GF-D8 (cell line): ENCODE measurements around the gene ERP27.

ENCODE experiments used
- DNase-seq: peaks from one replicate; lab custom pipeline; 2025; lab: John Stamatoyannopoulos, UW

ERP27 gene

DNA sequence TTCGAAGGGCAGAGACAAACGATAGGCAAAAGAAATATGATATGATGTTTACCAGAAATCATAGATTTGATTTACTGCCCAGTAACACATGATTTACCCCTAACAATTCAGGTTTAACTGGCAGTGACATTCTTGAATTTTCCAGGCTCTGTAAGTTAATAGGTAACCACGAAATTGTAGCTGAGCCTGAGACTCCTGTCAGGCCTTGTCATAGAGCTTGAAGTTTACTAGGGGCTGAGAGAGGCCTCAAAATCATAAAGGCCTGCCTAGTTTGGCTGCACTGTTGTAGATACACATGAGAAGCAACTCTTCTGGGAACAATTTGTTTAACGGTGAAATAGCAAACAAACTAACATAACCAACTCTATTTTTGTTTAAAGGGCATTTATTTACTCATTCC is 3.3 kb downstream of the ERP27 start:
- no peak for DNase-seq

DNA sequence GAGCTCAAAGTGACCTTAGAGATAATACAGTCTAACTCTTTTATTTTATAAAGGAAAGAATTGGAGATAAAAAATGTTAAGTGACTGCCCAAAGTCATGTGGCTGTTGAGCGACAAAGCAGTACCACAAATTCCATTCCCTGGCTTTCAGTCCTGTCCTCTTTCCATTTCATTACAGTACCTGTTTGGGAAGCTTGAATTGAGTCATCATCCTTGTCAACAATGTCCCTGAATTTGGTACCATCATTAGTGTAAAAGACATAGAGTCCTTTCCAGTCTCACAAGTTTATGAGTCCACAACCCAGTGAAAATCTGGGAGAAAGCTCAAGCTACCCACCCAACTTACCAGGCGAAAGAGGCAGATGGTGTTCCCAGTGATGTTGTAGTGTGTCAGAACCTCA is 3.8 kb downstream of the ERP27 start:
- no peak for DNase-seq

DNA sequence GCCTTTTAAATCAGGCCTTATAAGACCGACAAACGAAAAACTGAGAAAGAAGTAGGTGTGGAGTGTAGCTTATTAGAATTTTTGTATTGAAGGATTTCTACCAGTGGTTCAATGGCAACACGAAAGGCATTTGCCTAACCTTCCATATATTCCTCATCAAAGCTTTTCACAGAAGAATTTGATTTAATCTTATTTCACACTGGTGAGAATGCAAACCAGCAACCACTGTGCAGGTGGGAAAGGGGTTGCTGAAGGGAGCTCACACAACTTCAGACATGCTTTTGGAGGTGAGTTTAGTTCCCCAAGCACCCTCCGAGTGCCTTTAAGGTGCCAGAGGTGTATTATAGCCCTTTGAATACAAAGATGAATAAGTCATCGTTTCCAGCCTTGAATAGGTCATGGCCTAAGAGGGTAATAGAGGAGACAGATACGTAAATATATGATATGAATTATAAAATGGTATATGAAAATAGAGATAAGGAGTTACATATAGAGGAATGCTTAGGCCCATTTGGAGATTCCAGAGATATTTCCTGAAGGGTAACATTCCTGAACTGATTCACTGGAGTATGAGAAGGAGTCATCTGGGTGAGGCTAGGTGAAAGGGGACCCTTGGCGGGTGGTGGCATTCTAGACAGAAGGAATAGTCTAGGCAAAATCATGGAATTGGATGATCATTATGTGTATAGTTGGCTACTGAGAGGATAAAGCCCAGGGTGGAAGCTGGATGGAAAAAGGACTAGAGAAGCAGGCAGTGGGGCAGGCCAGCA is 6.4 kb downstream of the ERP27 start:
- DNase-seq: no peak

DNA sequence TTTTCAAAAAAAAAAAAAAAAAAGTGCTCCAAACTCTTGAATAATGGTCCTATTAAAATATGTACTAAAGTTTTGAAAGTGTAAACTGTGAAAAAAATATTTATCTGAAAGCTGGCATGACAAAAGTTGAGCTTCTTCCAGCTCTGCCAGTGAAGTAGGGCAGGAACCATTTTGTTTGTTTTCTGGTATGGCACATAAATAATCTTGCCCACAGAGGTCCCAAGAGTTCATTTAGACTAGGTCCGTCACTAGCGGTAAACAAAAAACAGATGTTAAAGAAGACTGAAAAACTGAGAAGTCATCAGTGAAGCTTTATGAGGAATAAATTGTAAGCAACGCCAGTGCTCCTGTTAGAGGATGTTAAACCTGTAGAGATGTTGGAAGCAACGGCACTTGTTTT is 7.0 kb downstream of the ERP27 start:
- DNase-seq: no peak

DNA sequence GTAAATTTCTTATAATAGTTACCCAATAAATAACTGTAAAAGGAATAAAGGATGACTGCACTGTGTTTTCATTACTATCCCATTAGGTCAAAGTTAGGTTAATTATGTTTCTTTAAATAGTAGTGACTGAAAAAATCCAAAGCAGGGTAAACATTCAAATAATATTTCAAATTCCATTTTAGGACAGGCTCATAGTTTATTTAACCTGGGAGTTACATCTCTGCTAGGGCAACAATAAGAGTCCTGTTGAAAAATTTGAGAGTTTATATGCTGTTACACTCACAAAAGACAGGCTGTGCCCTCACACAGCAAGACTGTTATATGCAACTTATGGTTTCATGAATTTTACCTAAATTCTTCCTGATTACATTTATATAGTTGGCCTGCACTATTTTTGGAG is 8.0 kb downstream of the ERP27 start:
- DNase-seq: no peak

DNA sequence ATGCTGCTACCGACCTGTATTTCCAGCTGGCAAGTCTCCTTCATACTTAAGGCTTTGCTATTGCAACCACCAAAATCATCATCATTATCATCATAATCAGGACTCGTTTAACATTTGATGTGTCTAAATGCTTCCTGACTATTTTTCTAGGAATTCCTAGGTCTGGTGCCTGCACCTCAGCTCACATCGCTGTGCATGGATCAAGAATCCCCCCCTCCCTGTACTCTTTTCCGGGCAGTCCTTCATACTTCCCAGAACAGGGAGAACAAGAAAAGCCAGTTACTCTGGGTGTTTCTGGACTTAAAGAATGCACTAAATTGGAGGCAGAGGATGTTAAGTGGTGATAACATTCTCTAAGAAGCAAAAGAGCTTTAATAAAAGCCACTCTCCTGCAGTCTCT is 9.4 kb downstream of the ERP27 start:
- no peak for DNase-seq

DNA sequence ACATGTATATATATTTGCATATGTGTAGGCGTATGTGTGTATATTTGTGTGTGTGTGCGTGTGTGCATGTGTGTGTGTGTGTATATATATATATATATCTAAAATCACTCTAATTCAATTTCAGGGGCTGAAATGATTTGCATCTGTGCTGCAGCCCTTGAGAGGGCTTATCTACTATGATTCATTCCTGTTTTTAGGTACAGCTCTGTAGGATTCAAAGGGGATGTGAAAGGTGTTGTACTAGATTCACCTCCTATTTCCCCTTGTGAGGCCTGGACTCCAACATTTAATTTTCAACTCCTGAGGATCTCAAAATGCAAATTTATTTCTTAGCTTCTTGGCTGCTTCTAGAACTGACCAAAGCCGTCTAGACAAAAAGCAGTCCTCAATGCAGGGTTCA is 11.1 kb downstream of the ERP27 start:
- no peak for DNase-seq

DNA sequence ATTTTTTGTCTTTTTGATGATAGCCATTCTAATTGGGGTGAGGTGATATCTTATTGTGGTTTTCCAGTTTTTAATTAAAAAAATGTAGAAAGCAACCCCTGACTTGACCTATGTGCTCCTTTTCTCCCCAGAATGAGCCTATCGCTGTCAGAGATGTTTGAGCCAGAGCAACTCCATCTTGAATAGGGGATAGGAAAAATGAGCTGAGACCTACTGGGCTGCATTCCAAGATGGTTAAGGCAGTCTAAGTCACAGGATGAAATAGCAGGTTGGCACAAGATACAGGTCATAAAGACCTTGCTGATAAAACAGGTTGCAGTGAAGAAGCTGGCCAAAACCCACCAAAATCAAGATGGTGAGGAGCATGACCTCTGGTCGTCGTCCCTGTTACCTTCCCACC is 13.8 kb downstream of the ERP27 start:
- DNase-seq: no peak

DNA sequence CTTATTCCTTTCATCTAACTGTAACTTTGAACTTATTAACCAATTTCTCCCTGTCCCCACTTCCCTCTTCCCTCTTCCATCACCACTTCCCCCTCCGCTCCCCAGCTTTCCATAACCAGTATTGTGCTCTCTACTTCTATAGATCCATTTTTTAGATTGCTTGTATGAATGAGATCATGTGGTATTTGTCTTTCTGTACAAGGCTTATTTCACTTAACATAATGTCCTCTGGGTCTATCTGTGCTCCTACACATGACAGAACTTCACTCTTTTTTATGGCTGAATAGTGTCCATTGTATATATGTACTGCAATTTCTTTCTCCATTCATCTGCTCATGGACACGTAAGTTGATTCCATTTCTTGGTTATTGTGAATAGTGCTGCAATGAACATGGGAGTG is 14.4 kb downstream of the ERP27 start:
- DNase-seq: no peak

DNA sequence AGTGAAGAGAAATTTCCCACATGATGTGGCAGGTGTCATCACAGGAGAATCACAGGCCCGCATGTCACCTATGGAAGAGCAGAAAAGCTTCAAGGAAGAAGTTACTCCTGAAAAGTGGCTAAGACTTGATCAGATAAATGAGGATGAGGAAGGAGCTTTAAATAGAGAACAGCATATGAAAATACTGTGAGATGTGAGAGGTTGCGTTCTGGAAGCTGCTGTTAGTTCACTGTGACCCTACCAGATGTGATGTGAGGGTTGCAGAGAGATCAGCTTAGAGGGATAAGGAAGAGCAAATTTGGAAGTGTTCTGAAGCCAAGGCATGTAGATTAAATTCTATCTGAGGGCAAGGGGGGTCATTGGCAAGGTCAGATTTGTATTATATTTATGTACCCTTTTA is 17.1 kb downstream of the ERP27 start:
- DNase-seq: no peak

DNA sequence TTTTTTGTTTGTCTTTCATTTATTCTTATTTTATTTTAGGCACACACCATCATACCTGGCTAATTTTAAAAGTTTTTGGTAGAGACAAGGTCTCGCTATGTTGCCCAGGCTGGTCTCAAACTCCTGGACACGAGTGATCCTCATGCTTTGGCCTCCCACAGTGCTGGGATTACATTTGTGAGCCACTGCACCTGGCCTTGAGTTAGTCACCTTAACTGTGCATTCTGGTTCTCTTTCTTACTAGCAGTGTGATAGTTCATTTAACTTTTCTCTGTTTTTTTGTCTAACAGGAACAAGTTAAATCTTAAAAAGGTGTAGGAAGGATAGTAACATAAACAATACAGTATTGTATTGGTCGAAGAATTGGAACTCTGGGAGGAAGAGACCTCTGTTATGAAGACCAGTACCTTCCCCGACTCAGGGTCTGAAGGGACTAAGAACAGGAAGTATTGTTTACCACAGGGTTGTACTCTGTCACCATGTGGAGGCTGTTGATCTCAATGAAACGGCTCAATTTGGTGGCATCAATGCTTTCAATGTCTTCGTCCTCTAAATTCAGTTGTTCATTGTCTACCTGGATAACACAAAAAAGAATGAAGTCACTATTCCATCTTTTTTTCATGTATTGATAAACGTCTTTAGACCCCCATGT is 17.7 kb downstream of the ERP27 start:
- no peak for DNase-seq

DNA sequence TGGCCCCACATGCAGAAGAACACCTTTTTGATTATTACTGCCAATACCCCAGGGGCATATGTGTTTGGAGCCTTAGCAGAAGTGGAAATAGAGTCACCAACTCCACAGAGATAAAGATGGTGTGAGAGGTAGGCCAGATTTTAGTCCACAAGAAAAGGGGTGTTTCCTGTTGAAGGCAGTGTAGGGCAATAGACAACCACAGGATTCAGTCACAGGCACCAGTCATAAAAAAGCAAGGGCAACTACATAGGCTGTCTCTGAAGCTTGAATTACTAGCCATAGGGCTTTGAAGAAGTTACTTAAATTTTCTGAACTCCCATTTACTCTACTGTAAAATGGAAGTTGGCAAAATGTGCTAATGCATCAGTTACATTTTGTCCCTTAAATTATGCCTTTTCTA is 18.9 kb downstream of the ERP27 start:
- no peak for DNase-seq

DNA sequence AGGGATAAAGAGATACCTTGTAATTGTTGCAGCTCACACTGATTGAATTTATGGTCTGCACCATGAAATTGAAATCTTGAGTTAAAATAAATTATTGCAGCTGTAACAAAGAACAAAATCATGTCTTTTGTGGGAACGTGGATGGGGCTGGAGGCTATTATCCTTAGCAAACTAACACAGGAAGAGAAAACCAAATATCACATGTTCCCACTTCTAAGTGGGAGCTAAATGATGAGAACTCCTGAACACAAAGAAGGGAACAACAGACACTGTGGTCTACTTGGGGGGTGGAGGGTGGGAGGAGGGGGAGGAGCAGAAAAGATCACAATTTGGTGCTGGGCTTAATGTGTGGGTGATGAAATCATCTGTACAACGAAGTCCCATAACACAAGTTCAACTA is 22.6 kb downstream of the ERP27 start:
- DNase-seq: no peak

DNA sequence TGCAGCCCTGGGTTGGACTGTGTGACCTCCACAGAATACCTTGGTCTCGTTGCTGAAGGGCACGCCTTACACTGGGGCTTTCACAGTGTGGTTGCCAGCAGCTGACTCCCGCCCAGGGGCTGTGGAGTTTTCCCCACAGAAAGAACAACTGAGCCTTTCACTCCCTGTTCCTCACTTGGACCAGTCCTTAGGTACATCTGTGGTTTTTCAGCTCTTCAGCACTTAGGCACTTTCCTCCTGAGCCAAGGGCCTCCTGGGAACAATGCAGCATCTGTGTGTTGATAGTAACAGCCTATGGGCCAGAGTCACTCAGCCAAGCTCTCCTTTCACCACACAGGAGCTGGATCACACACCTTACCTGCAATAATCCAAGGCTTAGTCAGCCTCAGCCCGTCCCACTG is 25.0 kb downstream of the ERP27 start:
- DNase-seq: no peak

DNA sequence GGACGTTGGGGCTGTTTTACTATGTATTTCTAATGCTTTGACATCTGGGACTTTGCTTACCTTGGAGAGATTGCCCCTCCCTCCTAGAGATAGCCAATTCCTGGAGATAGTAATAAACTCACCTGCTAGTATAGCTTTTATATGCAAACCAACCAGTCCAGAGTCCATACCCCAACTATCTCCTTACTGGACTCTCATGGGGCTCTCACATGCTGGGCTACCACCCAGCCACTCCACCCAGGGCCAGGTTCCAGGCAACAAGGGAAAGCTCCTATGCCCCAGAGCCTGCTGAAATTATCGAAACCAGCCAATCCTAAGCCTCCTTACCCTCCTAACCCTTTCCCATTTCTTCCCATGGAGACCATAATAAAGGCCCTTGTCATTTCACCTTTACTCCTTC is 27.2 kb downstream of the ERP27 start:
- no peak for DNase-seq

DNA sequence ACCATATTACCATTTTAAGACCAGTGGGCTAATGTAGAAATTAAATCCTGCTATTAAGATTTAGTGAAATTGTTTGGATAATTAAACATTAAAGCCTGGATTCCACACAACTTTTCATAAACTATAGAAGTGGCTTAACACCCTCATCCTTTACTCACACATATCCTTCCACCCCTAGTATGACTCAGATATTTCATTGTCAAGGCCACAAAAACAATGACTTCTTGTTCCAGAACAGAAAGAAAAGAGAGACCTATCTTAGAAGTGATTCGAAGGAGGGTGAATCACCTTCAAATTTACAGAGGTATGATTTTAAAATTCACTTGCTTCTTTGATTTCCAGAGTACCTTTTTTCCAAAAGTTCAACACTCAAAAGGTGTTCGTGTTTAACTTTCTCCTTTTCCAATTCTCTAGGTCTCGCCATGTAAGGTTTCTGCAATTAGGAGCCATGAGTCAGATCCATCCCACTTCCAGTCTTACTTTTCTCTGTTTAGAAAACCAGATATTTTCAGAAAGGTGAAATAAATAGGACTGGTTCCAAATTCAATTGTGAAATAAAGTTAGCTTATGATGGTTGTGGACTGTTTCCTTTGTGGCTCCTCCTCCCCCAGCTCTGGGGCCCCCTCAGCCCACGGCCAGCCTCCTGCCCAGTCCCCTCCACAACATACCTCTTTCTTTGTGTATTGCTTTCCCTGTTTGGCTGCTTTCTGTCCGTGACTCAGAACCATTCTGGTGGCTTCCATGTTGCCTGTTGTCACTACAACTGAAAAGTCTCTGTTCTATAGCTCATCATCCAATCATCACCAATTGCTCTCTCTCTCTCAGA is 28.0 kb downstream of the ERP27 start:
- no peak for DNase-seq

DNA sequence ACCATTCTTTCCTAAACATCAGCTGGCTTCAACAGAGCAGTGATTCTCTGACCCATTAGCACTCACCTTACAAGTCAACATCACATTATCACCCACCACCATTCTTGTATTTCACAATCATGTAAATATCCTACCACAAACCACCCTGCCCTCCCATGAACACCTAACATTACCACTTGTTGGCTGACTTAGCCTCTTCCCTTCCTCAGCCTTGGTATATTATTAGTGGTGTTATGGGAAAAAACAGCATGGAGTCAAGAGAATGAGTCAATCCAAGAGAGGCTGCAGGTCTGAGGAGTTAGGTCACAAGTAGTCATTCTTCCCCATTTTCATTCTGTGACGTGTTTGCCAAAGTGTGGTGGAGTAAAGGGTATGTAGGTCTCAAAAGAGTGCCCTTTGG is 30.4 kb downstream of the ERP27 start:
- DNase-seq: no peak

DNA sequence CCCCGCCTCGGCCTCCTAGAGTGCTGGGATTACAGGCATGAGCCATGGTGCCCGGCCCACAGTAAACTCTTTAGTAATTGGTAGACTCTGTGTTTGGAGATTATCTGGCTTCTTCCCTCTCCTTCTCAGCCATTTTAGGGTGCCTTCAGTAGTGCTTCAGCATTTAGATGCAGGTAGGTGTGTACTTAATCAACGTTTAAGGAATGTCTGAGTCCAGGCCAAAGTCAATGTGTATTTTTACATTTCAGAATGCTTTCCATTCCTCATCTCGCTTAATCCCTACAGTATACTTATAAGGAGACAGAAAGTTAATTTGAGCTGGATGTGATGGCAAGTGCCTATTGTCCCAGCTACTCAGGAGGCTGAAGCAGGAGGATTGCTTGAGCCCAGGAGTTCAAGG is 32.2 kb downstream of the ERP27 start:
- DNase-seq: no peak

DNA sequence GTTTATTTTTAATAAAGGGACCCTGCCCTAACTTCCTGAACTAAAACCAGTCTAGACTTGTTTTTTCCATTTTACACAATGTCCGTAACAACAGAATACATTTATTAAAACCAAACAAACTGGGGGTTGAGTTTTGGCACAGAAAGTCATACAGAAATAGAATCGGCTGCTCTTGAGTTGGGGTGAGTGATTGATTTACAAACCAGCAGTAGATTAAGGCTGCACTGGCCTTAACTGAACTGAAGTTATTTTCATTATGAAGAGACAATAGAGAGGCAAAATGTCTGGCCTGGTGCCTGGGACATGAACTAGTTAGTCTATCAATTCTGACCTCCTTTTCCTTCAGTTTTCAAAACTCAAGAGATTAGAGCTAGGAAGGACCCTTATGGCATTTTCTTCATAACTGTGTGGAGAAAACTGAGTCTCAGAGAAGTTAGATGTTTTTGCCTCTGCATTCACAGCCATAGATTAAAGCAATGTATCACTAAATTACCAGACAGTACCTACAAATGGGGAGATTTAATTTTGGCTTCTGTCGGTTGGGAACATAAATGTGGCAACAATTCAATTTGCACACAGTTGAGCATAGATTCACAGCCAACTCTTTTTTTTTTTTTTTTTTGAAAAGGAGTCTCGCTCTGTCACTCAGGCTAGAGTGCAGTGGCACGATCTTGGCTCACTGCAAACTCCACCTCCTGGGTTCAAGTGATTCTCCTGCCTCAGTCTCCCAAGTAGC is 32.9 kb downstream of the ERP27 start:
- DNase-seq: no peak

DNA sequence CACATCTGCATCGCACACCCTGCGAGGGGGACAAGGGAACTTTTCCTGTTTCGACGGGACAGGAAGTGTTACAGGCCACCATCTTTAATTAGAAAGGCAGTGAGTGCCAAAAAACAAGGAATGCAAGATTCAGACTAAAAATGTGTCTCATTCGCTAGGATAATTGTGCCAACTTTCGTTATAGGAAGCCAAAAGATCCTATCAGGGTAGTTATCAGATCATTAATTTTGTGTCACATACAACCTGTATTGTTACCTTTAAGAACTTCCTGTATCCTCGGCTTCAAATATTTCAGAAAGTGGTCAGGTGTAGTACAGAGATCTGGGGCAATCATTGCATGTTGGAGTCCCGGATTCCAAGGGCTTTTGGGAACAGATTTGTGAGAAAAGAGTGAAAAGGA is 33.5 kb downstream of the ERP27 start:
- DNase-seq: no peak

DNA sequence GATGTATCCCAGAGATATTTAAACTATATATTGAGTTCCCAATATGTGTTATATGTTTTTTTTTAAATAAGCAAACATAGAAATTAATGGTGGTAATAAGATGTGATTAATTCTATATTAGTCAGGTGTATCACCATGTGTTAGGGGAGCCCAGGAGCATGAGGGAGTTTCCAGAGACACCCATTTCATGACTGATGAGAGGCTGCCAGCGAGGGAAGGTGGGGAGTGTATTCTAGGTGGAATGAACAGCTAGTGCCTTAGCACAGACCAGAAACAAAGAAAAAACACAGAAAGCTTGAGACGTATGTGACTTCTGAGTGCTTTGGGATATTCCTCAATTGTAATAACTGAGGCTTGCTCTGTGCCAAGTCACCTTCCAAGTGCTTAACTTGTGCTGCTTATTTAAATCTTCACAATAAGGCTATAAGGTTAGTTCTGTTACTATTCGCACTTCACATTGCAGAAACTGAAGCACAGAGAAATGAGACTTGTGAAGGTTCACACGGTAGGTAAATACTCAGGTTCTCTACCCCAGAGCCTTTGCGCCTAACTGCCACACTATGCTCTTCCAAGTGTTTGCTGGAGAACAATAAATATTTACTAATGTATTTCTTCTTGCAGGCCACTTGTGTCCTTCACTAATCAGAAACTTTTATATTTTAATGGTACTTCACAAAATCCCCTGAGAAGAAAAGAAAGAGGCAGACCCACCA is 34.8 kb downstream of the ERP27 start:
- no peak for DNase-seq

DNA sequence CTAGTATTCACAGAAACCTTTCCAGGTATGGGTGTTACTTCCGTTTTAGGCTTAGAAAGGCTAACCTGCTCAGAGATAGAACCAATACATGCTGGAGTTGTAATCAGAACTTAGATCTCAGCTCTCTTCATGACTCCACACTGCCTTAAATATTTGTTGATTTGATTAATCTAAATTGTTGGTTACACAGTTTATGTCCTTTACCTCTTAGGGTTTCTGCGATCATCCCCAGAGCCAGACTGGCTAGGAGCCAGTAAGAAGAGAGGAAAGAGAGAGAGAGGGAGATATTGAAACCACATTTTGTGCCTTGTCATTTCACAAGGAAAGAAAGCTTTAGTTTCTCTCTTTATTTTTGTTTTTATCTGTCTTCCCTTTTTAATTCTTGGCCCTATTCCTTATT is 35.9 kb downstream of the ERP27 start:
- no peak for DNase-seq
